K562 (cell line): Measurements from ENCODE around the gene ZFYVE28. TPM values are rescaled to one million over a fixed set of nuclear protein-coding genes. Genes with fewer than 3 reads are reported as not detected.

ENCODE experiments used
- BRD4 ChIP-seq: fragments of 200-600 bp; sonication (generic); IDR thresholded peaks from 2 replicates; pipeline ENCODE4 v1.6.1; 2017; ENCODE audit warnings: inconsistent platforms
- BRF2 ChIP-seq: IDR thresholded peaks from 3 replicates; pipeline ENCODE4 v1.6.1; 2011; ENCODE audit warnings: borderline replicate concordance, mild to moderate bottlenecking; ENCODE audit not compliant: insufficient read length, insufficient read depth
- CEBPB ChIP-seq: fragments of 450-650 bp; IDR thresholded peaks from 2 replicates; pipeline ENCODE4 v1.6.1; 2016; ENCODE audit warnings: missing genetic modification characterization, missing compliant biosample characterization
- E2F6 ChIP-seq, 2 experiments: IDR thresholded peaks; 2 replicates each; pipeline ENCODE4 v1.6.1; 2011; ENCODE audit warnings: borderline replicate concordance in 1 of 2, control low read depth in 1 of 2, low read depth in 1 of 2, low read length in 1 of 2, mild to moderate bottlenecking in 1 of 2, mixed read lengths in 1 of 2, moderate library complexity in 1 of 2; ENCODE audit not compliant: insufficient read depth in 1 of 2, insufficient read length in 1 of 2, poor library complexity in 1 of 2, severe bottlenecking in 1 of 2; ENCODE audit errors: extremely low read depth in 1 of 2
- FOXP1 ChIP-seq: sonication (generic); formaldehyde crosslinking; IDR thresholded peaks from 2 replicates; pipeline ENCODE4 v1.8.0; 2022; ENCODE audit warnings: mild to moderate bottlenecking, missing genetic modification reagents
- GATAD2B ChIP-seq: fragments of 450-650 bp; IDR thresholded peaks from 2 replicates; pipeline ENCODE4 v1.6.1; 2017; ENCODE audit warnings: mild to moderate bottlenecking, borderline replicate concordance
- HOXB6 ChIP-seq: fragments of 250-450 bp; sonication (Bioruptor Pico); IDR thresholded peaks from 2 replicates; pipeline ENCODE4 v1.5.1; 2022; ENCODE audit warnings: mild to moderate bottlenecking, borderline replicate concordance
- KAT7 ChIP-seq: sonication (generic); formaldehyde crosslinking; IDR thresholded peaks from 2 replicates; pipeline ENCODE4 v1.8.0; 2022; ENCODE audit warnings: missing genetic modification reagents, mild to moderate bottlenecking, borderline replicate concordance
- PHF8 ChIP-seq: fragments of 200-600 bp; sonication (generic); IDR thresholded peaks from 2 replicates; pipeline ENCODE4 v1.6.1; 2012; ENCODE audit warnings: mixed run types, mild to moderate bottlenecking, inconsistent platforms, low read length, moderate library complexity, borderline replicate concordance
- RAD51 ChIP-seq: fragments of 450-650 bp; IDR thresholded peaks from 2 replicates; pipeline ENCODE4 v1.7.1; 2016; ENCODE audit warnings: low read depth, mild to moderate bottlenecking, borderline replicate concordance
- RBFOX2 ChIP-seq: fragments of 200-400 bp; formaldehyde crosslinking; IDR thresholded peaks from 2 replicates; pipeline ENCODE4 v1.6.1; 2017; ENCODE audit warnings: low read depth, mild to moderate bottlenecking, low read length, moderate library complexity
- RBM22 ChIP-seq: fragments of 200-400 bp; formaldehyde crosslinking; IDR thresholded peaks from 2 replicates; pipeline ENCODE4 v1.6.1; 2018; ENCODE audit warnings: low read length, low read depth; ENCODE audit not compliant: poor library complexity, severe bottlenecking
- SMAD3 ChIP-seq: fragments of 450-650 bp; formaldehyde crosslinking; conservative IDR thresholded peaks from 2 replicates; pipeline ENCODE4 v1.4.0; 2020; ENCODE audit warnings: mild to moderate bottlenecking
- SRSF7 ChIP-seq: fragments of 200-400 bp; formaldehyde crosslinking; optimal IDR thresholded peaks from 2 replicates; pipeline ENCODE3; 2017; ENCODE audit warnings: mild to moderate bottlenecking, low read depth, low read length
- THAP12 ChIP-seq: fragments of 250-450 bp; sonication (Bioruptor Pico); IDR thresholded peaks from 2 replicates; pipeline ENCODE4 v1.9.0; 2021; ENCODE audit warnings: mild to moderate bottlenecking, inconsistent platforms
- U2AF1 ChIP-seq: fragments of 200-400 bp; formaldehyde crosslinking; optimal IDR thresholded peaks from 2 replicates; pipeline ENCODE3; 2017; ENCODE audit warnings: mild to moderate bottlenecking, low read depth, low read length, moderate library complexity
- ZBTB12 ChIP-seq: fragments of 250-450 bp; sonication (Bioruptor Pico); IDR thresholded peaks from 2 replicates; pipeline ENCODE4 v1.4.0; 2020
- ZBTB5 ChIP-seq: fragments of 450-650 bp; IDR thresholded peaks from 2 replicates; pipeline ENCODE4 v1.6.1; 2017; ENCODE audit warnings: antibody characterized with exemption
- polyA plus RNA-seq, 8 experiments: library from polyadenylated mRNA; depleted of rRNA in 4 of 8; stranded (reverse) in 5 of 8; unstranded in 3 of 8; fragments of >200 nt; fragmentation: Nextera tagmentation in 2 of 8; fragmentation: Illumina TruSeq in 1 of 8; extraction: Ambion mirVana in 2 of 8; extraction: Trizol in 1 of 8; gene quantifications; 2 replicates each; pipeline versions ENCODE4 v1.2.1 to v1.2.3, GENCODE V29; 2011 to 2014; ENCODE audit warnings: inconsistent platforms in 1 of 8, missing spikeins in 1 of 8
- total RNA-seq, 7 experiments: library from RNA; depleted of rRNA in 6 of 7; stranded (reverse); fragments of >200 nt in 6 of 7; fragmentation: Illumina TruSeq in 2 of 7; extraction: Trizol in 2 of 7; gene quantifications; 2 replicates each; pipeline versions ENCODE4 v1.2.1 to v1.2.3, GENCODE V29; 2011 to 2021; ENCODE audit warnings: low replicate concordance in 1 of 7

ZFYVE28 gene
- total and polyA plus RNA-seq, 9 of the 15 experiments (the other 6 are each of a cell fraction or from before 2014, with no cell fraction given): 1.3 to 24.8 (median 8.9) TPM

- TF ChIP-seq RBM22 (no peak), GATAD2B (peak; percentile 91; the same call in 1 of the 2 replicates), THAP12 (CRISPR knock-in tag) (peak; percentile 62; the same call in 1 of the 2 replicates), ZBTB12 (no peak), PHF8 (peak; percentile 66; the same call in 1 of the 2 replicates), RBFOX2 (peak; percentile 63), U2AF1 (peak; percentile 20), RAD51 (no peak), HOXB6 (CRISPR knock-in tag) (no peak), CEBPB (tag) (no peak), FOXP1 (CRISPR knock-in tag) (peak; percentile 87; the same call in 1 of the 2 replicates), BRF2 (no peak), ZBTB5 (no peak), KAT7 (CRISPR knock-in tag) (0 out of 2 replicates have a peak, but pooled peaks have one; percentile 50), SRSF7 (no peak), E2F6 (IDR thresholded peaks at IDR 0.05; ENCODE audit: borderline replicate concordance in 1 of 2, extremely low read depth in 1 of 2, insufficient read depth in 1 of 2, insufficient read length in 1 of 2, low read depth in 1 of 2, low read length in 1 of 2, poor library complexity in 1 of 2, severe bottlenecking in 1 of 2) (peak in 1 of 2 experiments; percentile 68), BRD4 (no peak), SMAD3 (CRISPR knock-in tag) (no peak)
Measured at GRCh38 chr4:2417765-2418649, at the start of gene ZFYVE28 (continued).
